HepG2 (cell line): ENCODE data around the gene GALNT15. TPM values are rescaled to one million over a fixed set of nuclear protein-coding genes. Genes with fewer than 3 reads are reported as not detected.

Experiments
- ATAC-seq: fragments of 200-7000 bp; cut with Tn5 transposase; 3 replicates; pipeline ENCODE4 v1.9.1; 2020; ENCODE audit warnings: mild to moderate bottlenecking, moderate library complexity
- BruUV-seq: library from RNA; stranded (reverse); fragments of 400-500 nt; replicated peaks from 2 replicates; lab custom pipeline; 2021; lab: Mats Ljungman, UMichigan
- CTCF ChIA-PET: fragments of 300-600 bp; formaldehyde crosslinking; extraction: SDS; loops from one replicate; lab custom pipeline; 2021; ENCODE audit warnings: low total read pairs, inconsistent platforms, low intra/inter-chr PET ratio; lab: Yijun Ruan, JAX
- POLR2A ChIA-PET: fragments of 350-600 bp; sonication (Branson Sonifier 250); formaldehyde crosslinking; loops from one replicate; lab custom pipeline; 2020; ENCODE audit warnings: antibody characterized with exemption, inconsistent platforms; lab: Yijun Ruan, JAX
- DNase-seq: peaks from one replicate; pipeline ENCODE4 v3.0.0-alpha.2; 2015; ENCODE audit warnings: low spot score
- FAIRE-seq: peaks from 3 replicates; lab custom pipeline; 2011; peaks lifted over from hg19 to GRCh38; lab: Jason Lieb, UNC
- H2AFZ ChIP-seq: one replicate; pipeline ENCODE4 v1.6.1; 2011; ENCODE audit warnings: low read length, inconsistent platforms
- H3K27ac ChIP-seq: fragments of 300-600 bp; 3 replicates; pipeline ENCODE4 v1.8.0; 2011; ENCODE audit warnings: mixed run types, mild to moderate bottlenecking, mixed read lengths, low read length, inconsistent platforms; ENCODE audit not compliant: insufficient read depth; ENCODE audit errors: extremely low read length
- H3K27me3 ChIP-seq, 2 experiments: fragments of 200-600 bp in 1 of 2; 2 replicates in 1 of 2; 3 replicates in 1 of 2; pipeline versions ENCODE4 v1.6.0 to v1.8.0; 2011; ENCODE audit warnings: low read length in 2 of 2, mild to moderate bottlenecking in 2 of 2, moderate library complexity in 2 of 2, inconsistent platforms in 1 of 2; ENCODE audit not compliant: insufficient read depth in 2 of 2, control insufficient read depth in 1 of 2
- H3K36me3 ChIP-seq, 2 experiments: fragments of 200-600 bp in 1 of 2; replicated peaks in 1 of 2; 2 replicates in 1 of 2; 3 replicates in 1 of 2; pipeline versions ENCODE4 v1.5.1 to v1.8.0; 2011; ENCODE audit warnings: low read length in 2 of 2, inconsistent platforms in 1 of 2; ENCODE audit not compliant: insufficient read depth in 2 of 2, control insufficient read depth in 1 of 2
- H3K4me1 ChIP-seq: 2 replicates; pipeline ENCODE4 v1.5.1; 2012; ENCODE audit warnings: low read length, inconsistent platforms; ENCODE audit not compliant: insufficient read depth
- H3K4me2 ChIP-seq: 2 replicates; pipeline ENCODE4 v1.6.0; 2011; ENCODE audit warnings: low read depth, low read length, inconsistent platforms
- H3K4me3 ChIP-seq, 3 experiments: fragments of 200-600 bp in 1 of 3; sonication (generic), shearing (Covaris generic) in 1 of 3; replicated peaks in 1 of 3; 2 replicates each; pipeline ENCODE4 v1.5.1; 2011 to 2016; ENCODE audit warnings: low read length in 3 of 3, inconsistent platforms in 2 of 3, low read depth in 2 of 3, mild to moderate bottlenecking in 2 of 3, control low read depth in 1 of 3, mixed read lengths in 1 of 3; ENCODE audit not compliant: insufficient read depth in 1 of 3
- H3K79me2 ChIP-seq: one replicate; pipeline ENCODE4 v1.6.1; 2011; ENCODE audit warnings: low read length, inconsistent platforms; ENCODE audit not compliant: insufficient read depth
- H3K9ac ChIP-seq: 2 replicates; pipeline ENCODE4 v1.6.0; 2011; ENCODE audit warnings: mild to moderate bottlenecking, low read depth, low read length, inconsistent platforms; ENCODE audit not compliant: insufficient read depth
- H3K9me3 ChIP-seq: 2 replicates; pipeline ENCODE4 v1.5.1; 2012; ENCODE audit warnings: mild to moderate bottlenecking, low read length
- H4K20me1 ChIP-seq: 2 replicates; pipeline ENCODE4 v1.6.0; 2011; ENCODE audit warnings: inconsistent platforms, mild to moderate bottlenecking, low read length, moderate library complexity; ENCODE audit not compliant: insufficient read depth
- CCDC6 ChIP-seq: sonication (generic); formaldehyde crosslinking; IDR thresholded peaks from 2 replicates; pipeline ENCODE4 v1.8.1; 2022; ENCODE audit warnings: mild to moderate bottlenecking, missing genetic modification reagents, moderate library complexity
- FOSL2 ChIP-seq: sonication (generic); formaldehyde crosslinking; IDR thresholded peaks from 2 replicates; pipeline ENCODE4 v1.4.0; 2020; ENCODE audit warnings: missing genetic modification reagents
- HMGXB4 ChIP-seq, 2 experiments: sonication (generic) in 1 of 2; formaldehyde crosslinking in 1 of 2; IDR thresholded peaks; 2 replicates each; pipeline versions ENCODE4 v1.4.0 to v1.6.1; 2018 to 2020; ENCODE audit warnings: missing genetic modification reagents in 2 of 2, borderline replicate concordance in 1 of 2, low read depth in 1 of 2, mild to moderate bottlenecking in 1 of 2, missing biosample characterization in 1 of 2
- NFE2 ChIP-seq: sonication (generic); formaldehyde crosslinking; IDR thresholded peaks from 2 replicates; pipeline ENCODE4 v1.4.0; 2020; ENCODE audit warnings: missing genetic modification reagents
- PAWR ChIP-seq: sonication (generic); formaldehyde crosslinking; IDR thresholded peaks from 2 replicates; pipeline ENCODE4 v1.4.0; 2020; ENCODE audit warnings: missing genetic modification reagents, mild to moderate bottlenecking, borderline replicate concordance
- PHF20 ChIP-seq: sonication (generic); formaldehyde crosslinking; IDR thresholded peaks from 2 replicates; pipeline ENCODE4 v1.5.0; 2020; ENCODE audit warnings: mild to moderate bottlenecking, missing genetic modification reagents
- THAP7 ChIP-seq: sonication (generic); formaldehyde crosslinking; IDR thresholded peaks from 2 replicates; pipeline ENCODE4 v1.8.1; 2023; ENCODE audit warnings: mild to moderate bottlenecking, missing genetic modification reagents
- ZBED4 ChIP-seq: sonication (generic); formaldehyde crosslinking; IDR thresholded peaks from 2 replicates; pipeline ENCODE4 v1.4.0; 2020; ENCODE audit warnings: missing genetic modification reagents, borderline replicate concordance
- ZNF138 ChIP-seq: sonication (generic); formaldehyde crosslinking; IDR thresholded peaks from 2 replicates; pipeline ENCODE4 v1.5.0; 2020; ENCODE audit warnings: mild to moderate bottlenecking, low read depth, missing genetic modification reagents
- ZNF274 ChIP-seq: sonication (generic); formaldehyde crosslinking; IDR thresholded peaks from 2 replicates; pipeline ENCODE4 v1.5.1; 2020; ENCODE audit warnings: mild to moderate bottlenecking, missing genetic modification reagents
- ZNF543 ChIP-seq: sonication (generic); formaldehyde crosslinking; IDR thresholded peaks from 2 replicates; pipeline ENCODE4 v1.4.0; 2020; ENCODE audit warnings: mild to moderate bottlenecking, missing genetic modification reagents
- WGBS: methylation state at CpG from one replicate; pipeline ENCODE4 v1.1.6; 2017; ENCODE audit warnings: low lambda C conversion rate; 5-methylcytosine and 5-hydroxymethylcytosine counted together
- in situ Hi-C: cut with HindIII; loops from 2 replicates; pipeline ENCODE4 v1.10.0; 2017; ENCODE audit warnings: low pct_unique_long_range_greater_than_20kb; ENCODE audit not compliant: extremely low pct_ligation_motif_present
- intact Hi-C: fragments of 100-400 bp; cut with micrococcal nuclease; formaldehyde crosslinking; loops from one replicate; pipeline ENCODE4 v1.10.0; 2022; ENCODE audit not compliant: unreplicated experiment
- polyA plus RNA-seq, 8 experiments: library from polyadenylated mRNA; depleted of rRNA in 3 of 8; stranded (reverse) in 7 of 8; unstranded in 1 of 8; fragments of >200 nt; fragmentation: Illumina TruSeq in 4 of 8; extraction: Trizol in 4 of 8; gene quantifications; 2 replicates each; pipeline versions ENCODE4 v1.2.1 to v1.2.3, GENCODE V29; 2011 to 2016; ENCODE audit warnings: low read depth in 4 of 8, missing spikeins in 1 of 8, mixed read lengths in 1 of 8; ENCODE audit not compliant: insufficient read depth in 1 of 8
- total RNA-seq, 5 experiments: library from RNA; depleted of rRNA; stranded (reverse); fragments of >200 nt; fragmentation: Illumina TruSeq; extraction: Trizol; gene quantifications; 2 replicates each; pipeline ENCODE4 v1.2.3, GENCODE V29; 2016; ENCODE audit warnings: low read depth in 1 of 5

Gene GALNT15
- total and polyA plus RNA-seq, 2 of the 13 experiments (the other 11 are each of a cell fraction or from before 2014, with no cell fraction given): 0.02 to 0.04 TPM

GRCh38 chr3:16192176-16192811 lies 17.8 kb downstream of the GALNT15 start:
- Histone ChIP-seq H3K79me2 (no peaks in the 10 kb centered on the region), H3K27ac (no peak overlapping the region), H3K36me3 (no peaks in the 10 kb centered on the region), H3K27me3 (peaks cover 0 to 9% of the 10 kb centered on the region in 2 experiments; a peak in 2 of 5 replicates), H3K4me2 (no peak overlapping the region), H3K9ac (no peak overlapping the region), H3K4me3 (no peak overlapping the region), H4K20me1 (no peaks in the 10 kb centered on the region), H2AFZ (no peak overlapping the region), H3K9me3 (no peaks in the 10 kb centered on the region), H3K4me1 (no peaks in the 10 kb centered on the region)
- 0% methylated on average over 5 of the region's 5 CpGs for WGBS
- FAIRE-seq (no peak), ATAC-seq (no peak), DNase-seq (no peak)
- TF ChIP-seq PAWR (CRISPR knock-in tag) (no peak), ZNF274 (CRISPR knock-in tag) (no peak), HMGXB4 (CRISPR knock-in tag; IDR thresholded peaks at IDR 0.05; ENCODE audit: borderline replicate concordance in 1 of 2, low read depth in 1 of 2) (no peak), FOSL2 (CRISPR knock-in tag) (no peak), NFE2 (CRISPR knock-in tag) (no peak), THAP7 (CRISPR knock-in tag) (no peak), CCDC6 (CRISPR knock-in tag) (no peak), ZNF138 (CRISPR knock-in tag) (no peak), PHF20 (CRISPR knock-in tag) (no peak), ZNF543 (CRISPR knock-in tag) (no peak), ZBED4 (CRISPR knock-in tag) (no peak)
- in situ Hi-C loops (no loop called here), intact Hi-C loops (no loop called here)
- no TSS peak for BruUV-seq
- ChIA-PET CTCF (no interaction called here), POLR2A (no interaction called here)
